ENCODE results near the gene RHOBTB1. TPM values are rescaled to one million over a fixed set of nuclear protein-coding genes. Genes with fewer than 3 reads are reported as not detected.
"Not testable (repeated sequence)": the region's sequence is repeated elsewhere in the genome, so short reads cannot be mapped to it uniquely, and the experiment has no call there.

Gene RHOBTB1
- total and polyA plus RNA-seq, 4 donors: 2.7 to 11.8 (median 4.9) TPM

GRCh38 chr10:60907236-60907635 lies 36.7 kb downstream of the RHOBTB1 start:
- H3K4me3 ChIP-seq (ENCODE audit: low read depth in 1 of 3, low read length in 3 of 3): no peak overlapping the region
- WGBS: 92% methylated on average over 3 of the region's 3 CpGs
- DNase-seq (ENCODE audit: low spot score): no peak
- H3K27me3 ChIP-seq (ENCODE audit: control insufficient read depth in 4 of 4, insufficient read depth in 4 of 4, low read length in 3 of 4): no peaks in the 10 kb centered on the region
- no peaks in the 10 kb centered on the region for H3K4me1 ChIP-seq (ENCODE audit: control insufficient read depth in 4 of 4, insufficient read depth in 4 of 4, low read length in 3 of 4)
- H3K9ac ChIP-seq (ENCODE audit: low read depth in 1 of 2, low read length in 2 of 2): no peak overlapping the region
- no peaks in the 10 kb centered on the region for H3K36me3 ChIP-seq (ENCODE audit: control insufficient read depth in 4 of 4, insufficient read depth in 3 of 4, low read depth in 1 of 4, low read length in 3 of 4)
- TF ChIP-seq HNF4G (IDR thresholded peaks at IDR 0.05) (no peak), RAD21 (IDR thresholded peaks at IDR 0.05) (no peak), FOXA2 (IDR thresholded peaks at IDR 0.05) (no peak), FOXA1 (IDR thresholded peaks at IDR 0.05) (no peak), YY1 (IDR thresholded peaks at IDR 0.05) (no peak), JUND (IDR thresholded peaks at IDR 0.05) (no peak), REST (IDR thresholded peaks at IDR 0.05) (no peak)
- no peak overlapping the region for H3K27ac ChIP-seq (ENCODE audit: low read depth in 1 of 2, low read length in 2 of 2)
- H3K9me3 ChIP-seq (ENCODE audit: control insufficient read depth in 4 of 4, low read length in 3 of 4): no peaks in the 10 kb centered on the region

GRCh38 chr10:60906825-60907224 lies 37.2 kb downstream of the RHOBTB1 start:
- DNase-seq (ENCODE audit: low spot score); H3K4me1 ChIP-seq (ENCODE audit: control insufficient read depth in 4 of 4, insufficient read depth in 4 of 4, low read length in 3 of 4); H3K27me3 ChIP-seq (ENCODE audit: control insufficient read depth in 4 of 4, insufficient read depth in 4 of 4, low read length in 3 of 4); H3K36me3 ChIP-seq (ENCODE audit: control insufficient read depth in 4 of 4, insufficient read depth in 3 of 4, low read depth in 1 of 4, low read length in 3 of 4); H3K9ac ChIP-seq (ENCODE audit: low read depth in 1 of 2, low read length in 2 of 2); H3K27ac ChIP-seq (ENCODE audit: low read depth in 1 of 2, low read length in 2 of 2); H3K4me3 ChIP-seq (ENCODE audit: low read depth in 1 of 3, low read length in 3 of 3); H3K9me3 ChIP-seq (ENCODE audit: control insufficient read depth in 4 of 4, low read length in 3 of 4): not testable (repeated sequence)
- WGBS: 96% methylated on average over 6 of the region's 6 CpGs

GRCh38 chr10:60906411-60906810 lies 37.6 kb downstream of the RHOBTB1 start:
- Histone ChIP-seq H3K36me3 (ENCODE audit: control insufficient read depth in 4 of 4, insufficient read depth in 3 of 4, low read depth in 1 of 4, low read length in 3 of 4) (no peaks in the 10 kb centered on the region), H3K27ac (ENCODE audit: low read depth in 1 of 2, low read length in 2 of 2) (no peak overlapping the region), H3K9ac (ENCODE audit: low read depth in 1 of 2, low read length in 2 of 2) (no peak overlapping the region), H3K9me3 (ENCODE audit: control insufficient read depth in 4 of 4, low read length in 3 of 4) (no peaks in the 10 kb centered on the region), H3K4me1 (ENCODE audit: control insufficient read depth in 4 of 4, insufficient read depth in 4 of 4, low read length in 3 of 4) (no peaks in the 10 kb centered on the region), H3K27me3 (ENCODE audit: control insufficient read depth in 4 of 4, insufficient read depth in 4 of 4, low read length in 3 of 4) (no peaks in the 10 kb centered on the region), H3K4me3 (ENCODE audit: low read depth in 1 of 3, low read length in 3 of 3) (no peak overlapping the region)
- DNase-seq (ENCODE audit: low spot score): no peak
- TF ChIP-seq SP1 (IDR thresholded peaks at IDR 0.05) (no peak), NR2F2 (IDR thresholded peaks at IDR 0.05) (peak; percentile 31)
- 69% methylated on average over 2 of the region's 2 CpGs for WGBS

GRCh38 chr10:60905580-60905979 lies 38.4 kb downstream of the RHOBTB1 start:
- Histone ChIP-seq H3K9me3 (ENCODE audit: control insufficient read depth in 4 of 4, low read length in 3 of 4) (no peaks in the 10 kb centered on the region), H3K4me3 (ENCODE audit: low read depth in 1 of 3, low read length in 3 of 3) (no peak overlapping the region), H3K4me1 (ENCODE audit: control insufficient read depth in 4 of 4, insufficient read depth in 4 of 4, low read length in 3 of 4) (peaks cover 0 to 2% (median 0%) of the 10 kb centered on the region in 4 donors), H3K36me3 (ENCODE audit: control insufficient read depth in 4 of 4, insufficient read depth in 3 of 4, low read depth in 1 of 4, low read length in 3 of 4) (no peaks in the 10 kb centered on the region), H3K27ac (ENCODE audit: low read depth in 1 of 2, low read length in 2 of 2) (no peak overlapping the region), H3K27me3 (ENCODE audit: control insufficient read depth in 4 of 4, insufficient read depth in 4 of 4, low read length in 3 of 4) (no peaks in the 10 kb centered on the region), H3K9ac (ENCODE audit: low read depth in 1 of 2, low read length in 2 of 2) (no peak overlapping the region)
- no peak for DNase-seq (ENCODE audit: low spot score)
- 81% methylated on average over 4 of the region's 4 CpGs for WGBS
- TF ChIP-seq JUND (IDR thresholded peaks at IDR 0.05) (no peak), REST (IDR thresholded peaks at IDR 0.05) (no peak), ATF3 (IDR thresholded peaks at IDR 0.05) (no peak), RXRA (IDR thresholded peaks at IDR 0.05) (no peak), GABPA (IDR thresholded peaks at IDR 0.05 in 1 of 2, conservative IDR thresholded peaks at IDR 0.05 in 1 of 2) (no peak), HNF4G (IDR thresholded peaks at IDR 0.05) (no peak), YY1 (IDR thresholded peaks at IDR 0.05) (no peak), FOXA1 (IDR thresholded peaks at IDR 0.05) (no peak), CTCF (IDR thresholded peaks at IDR 0.05; ENCODE audit: low read depth, low read length, missing input control) (no peak), HNF4A (conservative IDR thresholded peaks at IDR 0.05) (no peak), RAD21 (IDR thresholded peaks at IDR 0.05) (no peak)

Data from liver (tissue), 9 donors.